Inflammatory macrophage treated with lipopolysaccharide for 1 hour (primary cell): ENCODE results near the gene ARHGAP29.

Experiments used
- DNase-seq, 2 donors: peaks; one replicate each; pipeline ENCODE4 v3.0.0-alpha.2; 2020 to 2022

Gene ARHGAP29

DNA sequence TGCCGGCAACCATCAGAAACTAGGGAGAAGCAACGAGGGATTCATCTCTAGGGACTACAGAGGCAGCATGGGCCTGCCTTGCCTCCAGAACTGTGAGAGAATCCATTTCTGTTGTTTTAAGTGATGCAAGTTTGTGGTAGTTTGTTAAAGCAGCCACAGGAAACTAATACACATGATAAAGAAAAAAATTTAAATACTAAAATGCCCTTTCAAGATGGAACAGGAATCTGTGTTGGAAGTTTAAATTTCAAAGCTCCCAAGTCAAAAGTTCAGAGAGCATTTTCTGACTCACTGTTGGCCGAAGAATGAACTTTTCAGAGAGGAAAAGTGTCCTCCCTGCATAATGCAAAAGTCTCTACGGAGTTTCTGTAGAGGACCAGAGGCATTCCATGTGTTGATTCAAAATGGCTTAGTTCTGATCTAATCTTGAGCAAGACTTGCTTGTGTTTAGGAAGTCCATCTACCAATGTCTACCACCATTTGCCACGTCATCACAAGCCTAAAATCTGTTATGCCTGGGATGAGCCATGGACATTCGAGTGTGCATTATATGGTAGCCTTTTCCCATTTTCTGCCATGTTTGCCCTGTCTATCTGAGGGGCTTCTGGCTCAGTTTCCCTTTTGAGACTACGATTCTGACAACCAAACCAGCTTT lies 22.4 kb upstream of the ARHGAP29 start:
- no peak for DNase-seq

DNA sequence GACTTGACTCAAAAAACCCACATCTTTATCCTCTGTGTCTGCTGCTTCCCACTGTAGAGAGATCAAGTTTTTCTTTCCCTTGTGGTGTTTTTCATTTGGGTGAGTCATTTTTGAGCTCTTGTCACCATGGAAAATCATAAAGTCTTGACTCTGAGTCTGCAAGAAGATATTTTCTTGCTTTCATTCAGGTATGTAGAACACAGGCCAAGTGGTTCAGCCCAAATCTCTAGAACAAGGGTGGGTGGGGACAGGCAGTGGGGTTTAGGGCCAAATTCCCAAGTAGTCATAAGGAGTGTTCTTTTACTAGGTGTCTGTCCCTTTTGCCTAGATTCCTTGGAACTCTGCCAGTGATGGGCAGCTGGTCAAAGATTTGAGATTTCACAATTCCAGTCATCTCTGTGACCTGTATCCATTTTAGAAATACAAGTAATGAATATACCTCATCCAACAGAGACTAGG lies 21.5 kb upstream of the ARHGAP29 start:
- no peak for DNase-seq

DNA sequence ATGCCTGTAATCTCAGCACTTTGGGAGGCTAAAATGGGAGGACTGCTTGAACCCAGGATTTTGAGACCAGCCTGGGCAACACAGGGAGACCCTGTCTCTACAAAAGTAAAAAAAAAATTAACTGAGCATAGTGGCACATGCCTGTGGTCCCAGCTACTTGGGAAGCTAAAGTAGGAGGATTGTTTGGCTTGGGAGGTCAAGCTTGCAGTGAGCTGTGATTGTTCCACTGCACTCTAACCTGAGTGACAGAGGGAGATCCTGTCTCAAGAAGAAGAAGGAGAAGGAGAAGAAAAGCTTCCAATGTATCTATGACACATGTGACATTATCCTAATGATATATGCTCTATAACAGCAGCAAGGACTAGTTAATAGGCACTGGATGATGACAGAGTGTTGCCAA lies 20.1 kb upstream of the ARHGAP29 start:
- no peak for DNase-seq

DNA sequence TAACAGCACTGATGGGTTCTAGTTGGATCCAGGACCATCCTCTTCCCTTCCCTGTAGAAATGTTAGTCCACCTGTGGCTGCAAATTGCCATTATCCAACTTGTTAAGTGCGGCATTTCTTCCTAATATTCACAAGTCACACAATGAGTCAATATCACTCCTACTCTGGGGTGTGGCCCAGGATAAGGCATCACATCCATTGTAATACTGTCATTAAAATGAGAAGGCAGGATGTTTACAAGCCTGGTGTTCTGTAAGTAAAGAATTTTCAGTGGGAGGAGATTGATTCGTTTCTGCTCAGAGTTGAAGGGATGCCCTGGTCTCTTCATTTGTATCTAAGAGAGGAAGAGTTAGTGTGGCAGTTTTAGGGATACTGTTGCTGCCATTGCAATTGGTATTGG lies 18.1 kb upstream of the ARHGAP29 start:
- no peak for DNase-seq

DNA sequence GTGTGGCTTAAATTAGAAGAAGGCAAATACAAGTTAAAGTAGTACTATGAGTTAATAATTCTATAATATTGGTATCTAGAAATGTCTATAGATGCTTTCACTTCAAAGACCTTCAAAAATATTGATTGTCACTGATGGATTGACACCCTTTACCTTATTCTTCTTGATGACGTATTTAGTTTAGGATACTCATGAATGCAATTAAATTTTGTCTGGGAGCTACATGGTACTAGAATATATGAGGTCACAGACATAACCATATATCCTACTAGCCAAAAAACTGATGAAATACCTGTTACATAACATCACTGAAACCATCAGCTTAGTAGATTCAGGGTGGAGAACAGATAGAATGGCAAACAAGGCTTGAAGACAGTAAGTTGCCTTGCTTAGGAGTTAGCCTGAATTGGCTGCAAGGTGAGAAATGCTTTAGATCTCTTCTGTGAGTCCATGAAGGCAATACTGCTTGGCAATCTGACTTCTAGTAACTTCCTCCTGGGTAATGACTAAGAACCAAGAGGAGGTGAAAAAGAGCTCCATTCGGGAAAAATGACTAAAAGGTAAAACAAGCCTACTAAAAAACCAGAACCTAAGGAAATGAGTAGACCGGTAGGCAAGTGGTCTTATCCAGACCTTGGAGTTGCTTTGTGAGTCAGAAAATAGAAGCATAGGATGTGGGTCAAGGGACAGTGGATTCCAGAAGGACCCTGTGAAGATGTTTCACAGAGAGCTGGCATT lies 16.9 kb upstream of the ARHGAP29 start:
- peak in 1 of 2 donors; percentile 7 for DNase-seq

DNA sequence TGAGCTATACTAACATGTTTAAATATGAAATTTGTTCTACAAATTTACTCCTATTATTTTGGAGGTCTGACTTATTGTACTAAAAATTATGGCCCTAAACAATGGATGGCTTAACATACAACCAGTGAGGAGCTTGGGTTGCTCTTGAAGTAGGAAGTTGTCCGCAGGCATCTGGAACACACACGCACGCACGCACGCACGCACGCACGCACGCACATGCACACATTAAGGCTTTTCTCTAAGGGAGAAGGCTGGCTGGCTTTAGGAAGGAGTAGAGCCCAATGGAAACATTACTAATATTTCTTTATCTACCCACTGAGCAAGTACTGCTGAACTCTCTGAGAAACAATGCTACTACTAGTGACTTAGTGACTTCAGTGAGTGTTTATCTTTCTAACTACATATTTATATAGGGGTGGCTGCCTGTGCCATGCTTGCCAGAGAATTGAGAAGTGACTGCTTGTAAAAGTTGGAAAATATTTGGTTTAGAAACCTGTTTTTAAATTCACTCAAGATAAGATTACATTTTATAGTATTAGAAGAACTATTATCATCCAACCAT lies 16.2 kb upstream of the ARHGAP29 start:
- DNase-seq: no peak

DNA sequence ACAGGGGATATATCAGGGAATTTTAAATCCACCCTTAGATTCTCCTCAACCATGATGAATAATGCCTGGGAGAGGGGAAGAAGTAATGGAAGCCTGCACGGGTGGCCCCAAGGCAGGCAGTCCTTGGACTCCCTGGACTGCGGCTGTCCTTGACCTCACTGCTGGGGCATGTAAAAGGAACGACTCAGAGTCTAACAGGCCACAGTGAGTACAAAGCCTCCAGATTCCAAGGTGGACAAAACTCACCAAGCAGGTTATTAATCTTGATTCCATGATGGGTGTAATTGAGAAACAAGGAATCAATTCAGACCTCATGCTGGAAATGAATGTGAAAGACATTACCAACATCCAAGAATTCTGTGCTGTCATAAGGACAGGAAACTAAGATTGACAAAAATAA lies 13.0 kb upstream of the ARHGAP29 start:
- DNase-seq: no peak

DNA sequence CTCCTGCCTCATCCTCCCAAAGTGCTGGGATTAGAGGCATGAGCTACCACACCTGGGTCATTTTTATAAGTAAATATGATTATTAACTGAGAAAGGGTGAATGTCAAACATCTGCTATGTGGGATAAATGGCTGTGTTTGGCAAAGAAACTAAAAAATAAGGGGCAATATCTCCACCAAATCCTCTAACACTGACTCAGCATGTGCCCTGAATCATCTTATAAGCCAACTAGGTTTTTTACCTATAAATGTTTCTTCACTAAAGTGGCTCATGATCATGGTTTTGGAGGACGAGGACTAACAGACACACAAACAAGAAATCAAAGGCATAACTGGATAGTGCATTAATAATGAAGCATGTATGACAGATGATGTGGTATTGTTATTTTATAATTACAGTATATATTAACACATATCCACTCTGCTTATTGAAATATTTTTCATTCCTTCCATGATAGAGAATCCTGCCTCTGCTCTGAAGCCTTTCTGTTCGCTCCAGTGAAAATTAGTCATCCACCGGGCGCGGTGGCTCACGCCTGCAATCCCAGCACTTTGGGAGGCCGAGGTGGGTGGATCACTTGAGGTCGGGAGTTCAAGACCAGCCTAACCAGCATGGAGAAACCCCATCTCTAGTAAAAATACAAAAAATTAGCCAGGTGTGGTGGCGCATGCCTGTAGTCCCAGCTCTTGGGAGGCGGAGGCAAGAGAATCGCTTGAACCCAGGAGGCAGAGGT lies 11.7 kb upstream of the ARHGAP29 start:
- DNase-seq: no peak

DNA sequence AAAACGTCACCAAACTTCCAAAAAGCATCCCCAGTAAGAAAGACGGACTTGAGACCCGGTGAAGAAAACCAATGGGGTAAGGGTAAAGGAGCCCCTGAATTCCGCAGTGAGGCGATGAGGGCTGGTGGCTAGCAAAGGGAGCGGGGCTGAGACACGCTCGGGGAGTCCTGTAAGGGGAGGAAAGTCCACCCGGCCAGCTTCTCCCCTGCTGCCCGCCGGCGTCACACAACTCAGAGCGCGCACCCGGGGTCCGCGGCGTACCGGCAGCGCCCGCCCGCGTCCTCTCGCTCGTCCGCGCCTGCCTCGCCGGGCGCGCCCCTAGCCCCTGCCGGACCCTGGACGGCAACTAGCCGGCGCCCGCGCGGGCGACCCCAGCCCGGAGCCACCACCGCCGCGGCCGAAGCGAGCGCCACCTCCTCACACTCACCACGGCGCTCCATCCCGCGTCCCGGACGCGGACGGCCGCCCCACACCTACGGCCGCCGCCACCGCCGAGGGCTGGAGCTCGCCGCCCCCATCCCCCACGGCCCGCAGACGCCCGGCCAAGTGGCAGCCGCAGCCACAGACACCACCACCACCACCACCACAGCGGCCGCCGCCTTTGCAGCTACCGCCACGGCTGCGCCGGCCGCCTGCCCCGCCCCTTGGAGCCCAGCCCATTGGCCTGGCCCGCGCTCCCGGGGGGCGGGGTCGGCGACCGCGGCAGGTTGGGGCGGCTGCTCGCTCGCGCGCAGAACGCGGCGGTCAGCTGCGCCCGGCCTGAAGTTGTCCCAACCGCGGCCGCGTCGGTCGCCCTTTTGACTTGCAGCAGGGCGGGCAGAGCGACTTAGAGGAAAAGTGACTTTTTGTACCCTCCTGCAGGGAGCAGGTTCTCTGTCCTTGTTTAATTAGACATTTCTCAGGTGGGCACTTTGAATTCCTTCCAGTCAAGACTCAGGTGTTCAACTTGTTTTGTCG lies 10.0 kb upstream of the ARHGAP29 start:
- peak; percentile 22 to 39 for DNase-seq

DNA sequence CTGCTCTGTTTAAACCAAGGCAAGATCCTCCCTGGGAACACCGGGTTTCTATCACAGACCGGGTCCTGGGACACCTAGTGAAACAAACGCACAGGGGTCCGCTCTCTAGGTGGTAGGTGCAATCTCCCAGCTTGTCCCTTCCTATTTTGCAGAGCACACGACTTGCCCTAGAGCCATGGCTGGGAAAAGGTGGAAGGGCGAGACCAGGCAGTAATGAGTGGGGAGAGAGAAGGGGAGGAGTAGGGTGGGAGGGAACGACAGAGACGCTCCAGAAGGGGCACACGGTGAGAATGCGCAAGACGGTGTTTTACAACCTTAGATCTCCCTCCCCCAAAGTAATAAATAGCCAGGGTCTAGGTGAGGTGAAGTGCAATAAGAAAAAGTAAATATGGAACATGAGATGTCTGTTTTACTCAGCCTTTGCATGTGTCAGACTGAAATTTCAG lies 9.3 kb upstream of the ARHGAP29 start:
- no peak for DNase-seq

DNA sequence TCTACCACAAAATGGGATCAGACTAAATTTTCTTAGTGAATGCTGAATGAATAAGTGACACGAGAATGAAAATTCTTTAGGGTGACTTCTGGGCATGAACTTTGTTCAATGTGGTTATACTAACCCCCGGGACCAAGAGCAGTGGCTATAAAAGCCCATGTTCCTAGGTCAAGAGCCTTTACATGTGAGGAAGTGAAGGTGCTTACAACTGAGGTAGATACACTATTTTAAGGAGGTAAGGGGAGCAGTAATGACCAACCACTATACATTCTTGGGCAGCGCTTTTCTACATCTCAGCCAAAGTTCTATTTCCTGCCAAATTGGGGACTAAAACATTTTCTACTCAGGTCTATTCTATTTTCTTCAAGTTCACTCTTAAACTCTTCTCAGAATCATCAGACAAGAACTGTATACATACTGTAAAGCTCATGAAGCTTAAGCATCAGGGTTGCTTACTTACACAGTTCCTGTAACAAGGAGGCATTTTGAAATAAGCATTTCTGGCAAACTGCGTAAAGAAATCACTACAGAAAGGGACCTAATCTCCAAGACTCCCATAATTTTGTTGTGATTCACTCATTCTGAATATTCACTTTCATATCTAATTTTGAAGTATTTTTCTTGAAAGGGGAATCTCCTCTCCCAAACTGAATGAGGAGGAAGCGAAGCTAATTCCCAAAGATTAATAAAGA lies 8.5 kb upstream of the ARHGAP29 start:
- DNase-seq: no peak

DNA sequence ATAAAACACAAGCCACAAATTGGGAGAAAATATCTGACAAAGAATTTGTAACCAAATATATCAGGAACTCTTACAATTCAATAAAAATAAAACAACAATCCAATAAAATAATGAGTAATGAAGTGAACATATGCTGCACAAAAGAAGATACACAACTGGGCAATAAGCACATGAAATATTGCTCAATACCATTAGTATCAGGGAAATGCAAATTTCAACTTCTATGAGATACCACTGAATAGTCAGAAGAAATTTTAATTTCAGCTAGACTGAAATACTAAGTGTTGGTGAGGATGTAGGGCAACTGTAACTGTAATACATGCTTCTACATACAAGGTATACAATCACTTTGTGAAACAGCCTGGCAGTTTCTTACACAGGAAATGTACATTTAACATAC lies 7.4 kb upstream of the ARHGAP29 start:
- no peak for DNase-seq

DNA sequence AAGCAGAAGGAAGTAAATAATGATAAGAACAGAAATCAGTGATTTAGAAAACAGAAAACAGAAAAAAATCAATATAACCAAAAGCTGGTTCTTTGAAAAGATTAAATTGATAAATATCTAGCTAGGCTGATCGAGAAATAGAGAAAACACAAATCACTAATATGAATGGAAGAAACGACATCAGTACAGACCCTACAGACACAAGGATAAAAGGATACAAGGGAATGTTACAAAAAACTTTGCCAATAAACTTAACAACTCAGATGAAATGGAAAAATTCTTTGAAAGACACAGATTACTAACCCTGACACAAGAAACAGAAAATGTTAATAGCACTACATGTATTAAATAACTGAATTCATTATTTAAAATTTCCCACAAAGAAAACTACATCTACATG lies 6.3 kb upstream of the ARHGAP29 start:
- DNase-seq: no peak

DNA sequence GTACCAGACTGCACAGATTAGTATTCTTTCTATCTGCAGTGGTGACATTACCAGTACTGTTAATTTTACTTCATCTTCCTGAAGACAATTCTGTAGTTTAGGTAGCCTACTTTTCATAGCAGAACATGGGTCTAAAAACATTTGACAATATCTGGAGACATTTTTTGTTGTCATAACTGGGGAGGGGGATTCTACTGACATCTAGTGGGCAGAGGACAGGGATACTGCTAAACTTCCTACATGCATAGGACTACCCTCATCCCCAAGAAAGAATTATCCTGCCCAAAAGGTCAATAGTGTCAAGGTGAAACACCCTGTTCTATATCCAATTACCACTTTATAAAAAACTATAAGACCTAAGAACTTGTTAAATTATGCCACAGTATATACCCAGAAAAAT lies 3.4 kb upstream of the ARHGAP29 start:
- DNase-seq: no peak

DNA sequence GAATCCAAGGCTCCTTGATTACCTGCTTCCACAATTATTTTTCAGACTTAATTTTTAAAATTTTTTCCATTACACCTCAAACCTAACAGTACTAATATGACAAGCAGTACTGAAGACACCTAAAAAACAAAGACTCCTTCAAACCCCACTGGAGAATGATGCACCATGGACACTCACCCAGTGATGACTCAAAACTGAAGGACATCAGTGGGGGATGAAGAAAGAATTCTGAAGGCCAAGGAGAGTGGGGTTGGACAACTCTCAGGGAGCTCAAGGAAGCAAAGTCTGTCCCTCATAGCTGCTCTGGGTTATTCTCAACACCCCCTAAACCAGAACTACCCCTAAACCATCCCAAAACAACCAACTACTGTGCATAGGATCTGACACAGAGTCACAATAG lies 2.4 kb upstream of the ARHGAP29 start:
- no peak for DNase-seq

DNA sequence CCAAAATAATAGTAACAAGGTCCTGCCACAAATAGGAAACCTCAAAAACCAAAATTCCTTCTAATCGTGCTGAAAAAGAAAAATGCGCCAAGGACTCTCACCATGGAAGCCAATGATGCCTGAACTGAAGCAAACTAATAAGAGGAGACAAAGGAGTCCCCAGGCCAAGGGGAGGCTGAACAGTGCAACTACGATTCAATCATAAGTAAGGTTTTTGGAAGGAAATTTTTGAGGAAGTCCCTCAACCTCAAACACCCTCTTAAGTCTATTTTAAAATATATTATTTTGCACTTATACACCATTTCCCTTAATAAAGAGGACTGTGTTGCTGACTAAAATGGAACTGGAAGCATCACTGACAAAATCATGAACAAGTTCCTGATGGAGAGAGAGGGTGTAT lies 1.7 kb upstream of the ARHGAP29 start:
- no peak for DNase-seq

DNA sequence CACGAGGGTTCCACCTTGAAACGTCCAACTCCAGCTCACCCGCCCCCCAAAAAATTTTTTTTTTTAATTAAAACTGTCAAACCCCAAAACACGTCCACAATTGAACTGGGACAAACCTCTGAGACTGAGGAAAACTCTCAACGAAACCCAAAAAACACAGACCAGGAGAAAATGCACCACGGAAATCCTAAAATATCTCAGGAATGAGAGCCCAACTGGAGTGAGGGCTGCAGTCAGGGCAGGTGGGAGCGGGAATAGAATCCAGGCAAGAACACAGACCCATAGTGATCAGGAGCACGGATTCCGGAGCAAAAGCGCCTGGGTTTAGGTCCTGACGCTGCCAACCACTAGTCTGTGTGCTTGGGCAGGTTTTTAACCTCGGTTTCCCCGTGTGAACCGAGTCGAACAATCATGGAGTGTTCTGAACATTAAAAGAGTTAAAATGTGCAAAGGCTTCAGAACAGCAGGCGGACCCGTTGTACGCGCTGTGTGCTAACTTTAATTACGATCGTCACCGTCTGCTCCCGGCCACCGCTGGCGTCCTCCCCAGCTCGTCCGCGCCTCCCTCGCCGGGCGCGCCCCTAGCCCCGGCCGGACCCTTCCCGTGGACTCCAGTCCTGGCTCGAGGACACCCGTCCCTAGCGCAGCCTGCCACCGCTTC lies 624 bp downstream of the ARHGAP29 start:
- DNase-seq: no peak

DNA sequence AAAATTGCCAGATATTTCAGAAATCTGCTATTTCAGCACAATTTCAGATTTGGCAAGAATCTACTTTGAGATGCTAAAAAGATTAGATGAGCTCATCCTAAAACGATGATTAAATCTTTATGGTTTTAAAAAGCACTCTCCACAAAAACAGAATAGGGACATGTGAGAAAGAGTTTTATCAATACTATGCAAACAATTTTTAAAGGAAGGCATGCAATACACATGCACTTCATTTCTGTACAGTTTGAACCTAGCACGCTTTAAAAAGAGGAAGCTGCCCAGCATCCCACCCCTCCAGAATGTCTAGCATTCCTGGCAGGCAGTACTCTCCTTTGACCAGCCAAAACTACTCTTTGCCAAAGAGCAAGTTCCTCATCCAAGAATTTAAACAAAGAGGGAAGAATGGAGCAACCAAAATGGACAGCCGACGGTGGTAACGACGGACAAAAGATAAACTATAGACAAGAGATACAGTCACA lies 1.3 kb downstream of the ARHGAP29 start:
- no peak for DNase-seq

DNA sequence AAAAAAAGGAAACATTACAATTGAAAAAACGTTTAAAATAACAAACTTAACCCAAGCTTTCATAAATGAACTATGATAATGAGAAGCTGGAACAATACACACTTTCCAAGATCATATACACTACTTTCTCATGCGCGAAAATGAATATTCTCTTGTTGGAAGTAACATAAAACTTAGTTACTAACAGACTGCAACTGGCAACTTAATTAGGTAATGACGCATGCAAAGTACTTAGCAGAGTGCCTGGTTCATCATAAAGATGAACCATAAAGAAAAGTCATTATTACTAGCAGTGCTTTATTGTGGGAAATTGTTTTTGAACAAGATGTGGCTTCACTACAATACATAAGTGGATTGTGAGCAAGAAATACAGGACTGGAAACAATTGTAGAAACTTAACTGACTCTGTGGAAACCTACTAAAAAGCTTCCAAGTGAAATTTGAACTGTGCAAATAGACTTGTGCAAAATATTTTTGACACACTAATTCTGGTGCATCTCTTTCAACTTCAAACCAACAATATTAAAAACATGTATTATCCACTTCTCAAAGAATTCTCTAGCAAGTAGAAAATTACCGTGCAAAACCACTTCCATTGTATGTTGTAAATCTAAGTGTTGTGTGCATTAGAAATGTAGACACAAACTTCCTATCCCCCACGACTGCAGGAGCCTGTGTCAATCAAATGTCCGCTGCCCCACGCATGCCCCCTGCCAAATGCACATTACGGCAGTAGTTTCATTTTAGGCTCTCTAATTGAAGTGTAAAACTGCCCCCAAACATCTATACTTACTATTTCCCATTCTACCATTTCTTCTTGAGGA lies 2.0 kb downstream of the ARHGAP29 start:
- DNase-seq: no peak

DNA sequence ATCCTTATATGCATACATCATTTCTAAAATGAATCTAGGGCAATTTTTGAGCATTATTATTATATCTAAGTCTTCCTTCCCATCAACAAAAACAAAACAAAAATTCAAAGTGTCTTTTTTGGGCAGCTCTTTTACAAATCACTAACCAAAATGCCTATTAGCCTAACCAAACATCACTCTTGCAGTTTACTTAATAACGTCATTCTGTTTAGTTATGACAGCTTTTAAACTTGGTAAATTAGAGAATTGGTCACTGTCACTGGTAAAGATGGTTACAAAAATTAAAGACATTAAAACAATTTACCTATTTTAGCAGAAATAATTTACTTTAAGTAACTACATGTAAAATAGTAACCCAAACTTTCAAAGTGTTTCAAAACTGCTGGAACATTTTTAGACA lies 2.8 kb downstream of the ARHGAP29 start:
- no peak for DNase-seq
